Stimulated activated naive B cell treated with anti-CD40 and anti-IgM and Interleukin-4, amounts not matched to agents 10 μg/mL and 1 μg/mL and 100 μg/mL, for 72 hours (primary cell): ENCODE data around the gene TRMT10A.
"Not testable (repeated sequence)": the region's sequence is repeated elsewhere in the genome, so short reads cannot be mapped to it uniquely, and the experiment has no call there.

Experiments
- ATAC-seq, 2 donors: fragments of 150-1000 bp; cut with Tn5 transposase; replicated peaks; 2 replicates each; pipeline ENCODE4 v1.10.0; 2021; ENCODE audit warnings: moderate library complexity in 1 of 2
- DNase-seq: peaks from one replicate; pipeline ENCODE4 v3.0.0; 2021
- H3K27ac Mint-ChIP-seq: one replicate; pipeline ENCODE4 v1.8.0; 2022; ENCODE audit warnings: mild to moderate bottlenecking, mixed read lengths
- H3K27me3 Mint-ChIP-seq, 2 donors: one replicate each; pipeline ENCODE4 v1.8.0; 2022; ENCODE audit warnings: mixed read lengths in 2 of 2
- H3K36me3 Mint-ChIP-seq, 2 donors: one replicate each; pipeline ENCODE4 v1.8.0; 2022; ENCODE audit warnings: mixed read lengths in 2 of 2, mild to moderate bottlenecking in 1 of 2
- H3K4me1 Mint-ChIP-seq, 2 donors: one replicate each; pipeline ENCODE4 v1.8.0; 2022; ENCODE audit warnings: mixed read lengths in 2 of 2, mild to moderate bottlenecking in 1 of 2
- H3K4me3 Mint-ChIP-seq, 2 donors: one replicate each; pipeline ENCODE4 v1.8.0; 2022; ENCODE audit warnings: mild to moderate bottlenecking in 2 of 2, mixed read lengths in 2 of 2, moderate library complexity in 1 of 2
- H3K9me3 Mint-ChIP-seq, 2 donors: one replicate each; pipeline ENCODE4 v1.8.0; 2022; ENCODE audit warnings: mixed read lengths in 2 of 2, mild to moderate bottlenecking in 1 of 2

Gene TRMT10A

GRCh38 chr4:99578714-99579113 lies 14.9 kb upstream of the TRMT10A start:
- H3K9me3 Mint-ChIP-seq = no peaks in the 10 kb centered on the region
- peaks cover 15 to 29% of the 10 kb centered on the region in 2 donors for H3K27me3 Mint-ChIP-seq
- H3K4me1 Mint-ChIP-seq = peaks cover 4 to 8% of the 10 kb centered on the region in 2 donors
- H3K4me3 Mint-ChIP-seq = no peak overlapping the region
- H3K36me3 Mint-ChIP-seq = no peaks in the 10 kb centered on the region
- ATAC-seq = no peak
- no peak overlapping the region for H3K27ac Mint-ChIP-seq
- no peak for DNase-seq

GRCh38 chr4:99574530-99575324 lies 10.9 kb upstream of the TRMT10A start, which contains the start of gene MTTP:
Gene MTTP, plus strand, starts transcription at chr4:99574824. Its CDS starts 86 bp downstream, at chr4:99574910.
- peak within 1 kb of the TSS in 1 of 2 donors; percentile 69 for H3K4me3 Mint-ChIP-seq

GRCh38 chr4:99573735-99574368 lies 10.0 kb upstream of the TRMT10A start:
- H3K27me3 Mint-ChIP-seq = peaks cover 18 to 33% of the 10 kb centered on the region in 2 donors
- H3K4me3 Mint-ChIP-seq = no peak overlapping the region
- H3K4me1 Mint-ChIP-seq = peaks cover 4 to 8% of the 10 kb centered on the region in 2 donors
- no peak for ATAC-seq
- H3K36me3 Mint-ChIP-seq = no peaks in the 10 kb centered on the region
- H3K27ac Mint-ChIP-seq = no peak overlapping the region
- no peaks in the 10 kb centered on the region for H3K9me3 Mint-ChIP-seq
- no peak for DNase-seq

More at GRCh38 chr4:99574530-99575324, 10.9 kb upstream of the TRMT10A start, which contains the start of gene MTTP:
- Mint-ChIP-seq H3K9me3 (no peaks in the 10 kb centered on the region), H3K36me3 (no peaks in the 10 kb centered on the region), H3K27ac (peak within 1 kb of the TSS; percentile 15), H3K27me3 (peaks cover 21 to 34% of the 10 kb centered on the region in 2 donors), H3K4me1 (peaks cover 4 to 8% of the 10 kb centered on the region in 2 donors)
- ATAC-seq = peak; percentile 54 to 59
- DNase-seq = no peak

- Mint-ChIP-seq H3K4me3 (no peak overlapping the region), H3K4me1 (peaks cover 4 to 8% of the 10 kb centered on the region in 2 donors), H3K9me3 (no peaks in the 10 kb centered on the region), H3K36me3 (no peaks in the 10 kb centered on the region), H3K27ac (no peak overlapping the region), H3K27me3 (peaks cover 30 to 36% of the 10 kb centered on the region in 2 donors)
- ATAC-seq (no peak), DNase-seq (no peak)
Observed at GRCh38 chr4:99572527-99573240, 8.8 kb upstream of the TRMT10A start.

GRCh38 chr4:99571883-99572282 lies 8.0 kb upstream of the TRMT10A start:
- no peaks in the 10 kb centered on the region for H3K9me3 Mint-ChIP-seq
- no peak overlapping the region for H3K27ac Mint-ChIP-seq
- DNase-seq (no peak), ATAC-seq (no peak)
- H3K4me1 Mint-ChIP-seq = peaks cover 4 to 8% of the 10 kb centered on the region in 2 donors
- H3K36me3 Mint-ChIP-seq = no peaks in the 10 kb centered on the region
- H3K4me3 Mint-ChIP-seq = no peak overlapping the region
- peaks cover 36 to 41% of the 10 kb centered on the region in 2 donors for H3K27me3 Mint-ChIP-seq

GRCh38 chr4:99564921-99565320 lies 1.1 kb upstream of the TRMT10A start:
- no peak for ATAC-seq
- H3K36me3 Mint-ChIP-seq = no peaks in the 10 kb centered on the region
- peaks cover 30 to 31% of the 10 kb centered on the region in 2 donors for H3K27me3 Mint-ChIP-seq
- peaks cover 0 to 6% of the 10 kb centered on the region in 2 donors for H3K4me1 Mint-ChIP-seq
- no peak for DNase-seq
- no peak overlapping the region for H3K4me3 Mint-ChIP-seq
- no peak overlapping the region for H3K27ac Mint-ChIP-seq
- no peaks in the 10 kb centered on the region for H3K9me3 Mint-ChIP-seq

GRCh38 chr4:99552872-99553271 lies 11.0 kb downstream of the TRMT10A start:
- Mint-ChIP-seq H3K27me3 (no peaks in the 10 kb centered on the region), H3K4me3 (no peak overlapping the region), H3K9me3 (no peaks in the 10 kb centered on the region), H3K27ac (no peak overlapping the region), H3K36me3 (peaks cover 14 to 29% of the 10 kb centered on the region in 2 donors), H3K4me1 (no peaks in the 10 kb centered on the region)
- no peak for DNase-seq
- no peak for ATAC-seq

- peak; percentile 73 to 75 for ATAC-seq
- H3K27ac Mint-ChIP-seq = no peak overlapping the region
- H3K27me3 Mint-ChIP-seq = peaks cover 7 to 13% of the 10 kb centered on the region in 2 donors
- H3K9me3 Mint-ChIP-seq = peaks cover 0 to 4% of the 10 kb centered on the region in 2 donors
- peaks cover 2 to 5% of the 10 kb centered on the region in 2 donors for H3K4me1 Mint-ChIP-seq
- H3K4me3 Mint-ChIP-seq = no peak overlapping the region
- no peak for DNase-seq
- peaks cover 3 to 11% of the 10 kb centered on the region in 2 donors for H3K36me3 Mint-ChIP-seq
Observed at GRCh38 chr4:99540277-99540939, 23.4 kb downstream of the TRMT10A start.

GRCh38 chr4:99537674-99538073 lies 26.2 kb downstream of the TRMT10A start:
- peaks cover 20 to 21% of the 10 kb centered on the region in 2 donors for H3K27me3 Mint-ChIP-seq
- ATAC-seq = no peak

GRCh38 chr4:99536848-99537247 lies 27.0 kb downstream of the TRMT10A start:
- ATAC-seq (no peak), DNase-seq (no peak)
- Mint-ChIP-seq H3K4me1 (peaks cover 2 to 5% of the 10 kb centered on the region in 2 donors), H3K36me3 (no peaks in the 10 kb centered on the region), H3K27me3 (peaks cover 21 to 25% of the 10 kb centered on the region in 2 donors), H3K9me3 (peaks cover 0 to 3% of the 10 kb centered on the region in 2 donors), H3K27ac (no peak overlapping the region), H3K4me3 (no peak overlapping the region)

More at GRCh38 chr4:99537674-99538073, 26.2 kb downstream of the TRMT10A start:
- no peak for DNase-seq
- Mint-ChIP-seq H3K27ac (no peak overlapping the region), H3K4me1 (peaks cover 2 to 5% of the 10 kb centered on the region in 2 donors), H3K4me3 (no peak overlapping the region), H3K9me3 (peaks cover 0 to 3% of the 10 kb centered on the region in 2 donors), H3K36me3 (no peaks in the 10 kb centered on the region)

GRCh38 chr4:99536271-99536670 lies 27.6 kb downstream of the TRMT10A start:
- ATAC-seq (no peak), DNase-seq (no peak)
- Mint-ChIP-seq H3K36me3 (no peaks in the 10 kb centered on the region), H3K9me3 (peaks cover 0 to 3% of the 10 kb centered on the region in 2 donors), H3K4me3 (no peak overlapping the region), H3K4me1 (peaks cover 2 to 5% of the 10 kb centered on the region in 2 donors), H3K27ac (no peak overlapping the region), H3K27me3 (peaks cover 21% of the 10 kb centered on the region in 2 donors)

GRCh38 chr4:99534699-99535098 lies 29.1 kb downstream of the TRMT10A start:
- not testable (repeated sequence) for H3K9me3 Mint-ChIP-seq, H3K4me1 Mint-ChIP-seq, H3K4me3 Mint-ChIP-seq, H3K27ac Mint-ChIP-seq, H3K36me3 Mint-ChIP-seq, ATAC-seq, DNase-seq
- peaks cover 21 to 24% of the 10 kb centered on the region in 2 donors for H3K27me3 Mint-ChIP-seq

GRCh38 chr4:99529956-99530355 lies 33.9 kb downstream of the TRMT10A start:
- H3K4me3 Mint-ChIP-seq = no peak overlapping the region
- no peak for ATAC-seq
- peaks cover 6 to 24% of the 10 kb centered on the region in 2 donors for H3K27me3 Mint-ChIP-seq
- no peak overlapping the region for H3K27ac Mint-ChIP-seq
- no peaks in the 10 kb centered on the region for H3K36me3 Mint-ChIP-seq
- no peaks in the 10 kb centered on the region for H3K4me1 Mint-ChIP-seq
- no peak for DNase-seq
- H3K9me3 Mint-ChIP-seq = peaks cover 0 to 3% of the 10 kb centered on the region in 2 donors

GRCh38 chr4:99529228-99529627 lies 34.6 kb downstream of the TRMT10A start:
- DNase-seq (no peak), ATAC-seq (no peak)
- Mint-ChIP-seq H3K9me3 (peaks cover 0 to 3% of the 10 kb centered on the region in 2 donors), H3K4me1 (no peaks in the 10 kb centered on the region), H3K36me3 (no peaks in the 10 kb centered on the region), H3K4me3 (no peak overlapping the region), H3K27me3 (peaks cover 5 to 22% of the 10 kb centered on the region in 2 donors), H3K27ac (no peak overlapping the region)
